Activated CD4-positive, alpha-beta T cell treated with anti-CD3 and anti-CD28 coated beads for 4 hours (primary cell): ENCODE results near the gene COTL1.
A peak's percentile ranks its signal among the peaks of the same experiment; 100 is the strongest.

Experiments
- DNase-seq, 2 donors: peaks; one replicate each; pipeline ENCODE4 v3.0.0-alpha.2; 2020

Gene COTL1

GRCh38 chr16:84547546-84548061 lies 70.3 kb downstream of the COTL1 start:
- no peak for DNase-seq

DNA sequence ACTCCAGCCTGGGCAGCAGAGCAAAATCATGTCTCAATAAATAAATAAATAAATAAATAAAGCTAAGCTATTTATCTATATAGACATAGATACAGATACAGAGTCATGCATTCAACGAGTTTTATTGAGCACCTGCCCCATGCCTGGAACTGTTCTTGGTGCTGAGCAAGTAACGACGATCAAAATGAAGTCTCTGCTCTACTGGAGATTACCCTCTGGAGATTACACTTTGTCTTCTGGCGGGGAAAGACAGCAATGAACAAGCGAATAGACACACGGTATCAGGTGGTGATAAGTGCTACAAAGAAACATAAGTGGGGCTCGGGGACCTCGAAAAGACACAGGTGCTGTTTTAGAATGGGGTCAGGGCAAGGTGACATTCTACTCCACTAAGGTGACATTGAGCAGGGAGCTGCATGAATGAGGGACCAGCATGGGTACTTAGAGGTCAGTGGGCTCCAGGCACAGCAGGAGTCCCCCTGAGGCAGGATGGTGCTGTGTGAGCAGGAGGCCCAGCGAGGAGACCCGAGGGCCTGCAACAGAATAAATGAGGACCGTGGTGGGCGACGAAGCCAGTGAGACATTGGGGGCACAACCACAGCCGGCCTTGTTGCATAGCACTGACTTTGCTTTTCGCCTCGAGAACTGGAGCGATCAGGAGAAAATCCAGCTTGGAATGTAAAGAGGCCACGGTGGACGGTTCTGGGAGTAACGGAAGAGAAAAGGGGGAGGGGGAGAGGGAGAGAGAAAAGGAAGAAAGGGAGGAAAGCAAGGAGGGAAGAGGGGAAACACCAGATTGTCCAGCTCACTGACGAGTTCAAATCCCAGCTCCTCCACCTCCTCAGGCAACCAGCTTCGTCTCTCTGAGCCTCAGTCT lies 71.0 kb downstream of the COTL1 start:
- no peak for DNase-seq

DNA sequence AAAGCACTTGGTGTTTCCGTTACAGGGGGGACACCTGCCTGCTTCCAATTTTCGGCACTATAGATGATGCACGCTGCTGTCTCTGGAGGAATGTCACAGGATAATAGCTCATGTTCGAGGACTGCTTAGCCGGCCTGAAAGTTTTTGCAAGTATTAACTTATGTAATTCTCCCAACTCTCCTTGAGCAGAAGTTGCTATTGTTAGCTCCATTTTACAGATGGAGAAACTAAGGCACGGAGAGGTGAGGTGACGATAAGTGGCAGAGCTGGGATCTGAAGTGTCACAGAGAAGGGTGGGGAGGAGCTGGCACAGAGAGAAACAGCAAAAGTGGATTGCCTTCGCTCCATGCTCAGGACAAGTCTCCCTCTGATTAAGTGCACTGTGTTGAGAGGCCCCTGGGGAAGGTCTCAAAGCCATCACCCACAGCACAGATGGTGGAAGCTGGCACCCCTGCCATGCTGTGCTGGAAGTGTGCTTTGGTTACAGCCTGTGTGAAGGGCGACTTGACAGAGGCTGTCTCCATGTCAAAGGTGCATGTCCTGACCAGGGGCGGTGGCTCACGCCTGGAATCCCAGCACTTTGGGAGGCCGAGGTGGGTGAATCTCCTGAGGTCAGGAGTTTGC lies 72.7 kb downstream of the COTL1 start:
- DNase-seq = no peak

DNA sequence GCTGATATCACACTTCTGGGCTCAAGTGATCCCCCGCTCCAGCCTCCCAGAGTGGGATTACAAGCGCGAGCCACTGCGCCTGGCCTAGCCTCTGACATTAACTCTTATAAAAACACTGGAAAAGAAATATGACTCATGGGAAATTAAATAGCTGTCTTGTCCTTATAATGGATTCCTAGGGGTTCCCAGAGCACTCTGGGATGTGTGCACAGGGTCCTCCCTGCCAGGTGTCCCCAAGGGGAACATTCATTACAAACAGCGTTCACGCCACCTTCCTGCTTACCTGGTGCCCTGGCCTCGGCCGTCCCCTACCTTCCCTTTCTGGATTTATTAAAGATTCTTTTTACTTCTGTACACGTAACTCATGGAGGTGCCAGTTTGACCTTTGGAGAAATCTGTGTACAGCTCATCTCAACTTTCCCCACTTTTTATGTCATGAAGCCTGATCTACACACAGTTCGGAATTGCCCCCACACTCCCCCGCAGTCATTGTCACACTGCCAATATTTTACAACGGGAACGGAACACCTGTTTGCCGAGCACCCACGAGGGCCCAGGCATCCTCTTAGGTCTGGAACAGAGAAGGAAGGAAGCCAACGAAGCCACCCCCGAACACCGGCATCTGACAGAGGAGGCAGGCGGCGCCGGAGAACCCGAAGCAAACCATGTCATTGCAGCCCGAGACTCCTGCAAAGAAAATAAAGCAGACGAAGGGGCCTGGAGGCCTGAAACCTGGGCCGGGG lies 73.7 kb downstream of the COTL1 start:
- peak; percentile 63 to 65 for DNase-seq

GRCh38 chr16:84543253-84543652 lies 74.6 kb downstream of the COTL1 start:
- DNase-seq = no peak

DNA sequence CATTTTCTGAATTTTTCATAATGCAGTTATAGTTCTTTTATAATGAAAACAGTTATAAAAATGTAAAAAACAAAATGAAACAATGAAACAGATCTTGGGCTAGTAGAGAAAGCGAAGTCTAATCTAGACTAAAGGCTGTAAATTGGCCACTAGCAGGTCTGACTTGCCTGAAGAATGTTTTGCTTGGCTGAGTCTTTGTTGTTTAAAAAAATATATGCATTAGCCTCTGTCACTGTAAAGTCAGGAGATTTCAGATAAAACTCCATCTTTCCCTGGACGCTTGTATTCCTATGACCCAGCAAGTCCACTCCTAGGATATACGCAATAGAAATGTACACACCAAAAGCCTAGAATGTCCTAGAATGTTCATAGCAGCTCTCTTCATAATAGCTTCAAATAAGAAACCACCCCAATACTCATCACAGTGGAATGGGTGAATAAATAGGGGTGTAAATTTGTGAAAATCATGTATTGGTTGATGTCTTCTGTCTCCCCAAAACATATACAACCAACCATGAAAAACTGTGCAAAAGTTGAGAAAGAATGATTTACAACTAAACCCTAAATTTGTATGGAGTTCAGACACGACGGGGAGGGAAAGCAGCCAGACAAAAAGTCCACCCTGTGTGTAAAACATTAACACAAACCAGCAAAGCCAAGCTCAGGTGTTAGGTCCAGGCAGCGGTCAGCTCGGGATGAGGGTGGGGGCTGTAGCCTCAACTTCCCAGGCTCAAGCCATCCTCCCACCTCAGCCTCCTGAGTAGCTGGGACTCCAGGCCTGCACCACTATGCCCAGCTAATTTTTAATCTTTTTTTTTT lies 75.7 kb downstream of the COTL1 start:
- no peak for DNase-seq

DNA sequence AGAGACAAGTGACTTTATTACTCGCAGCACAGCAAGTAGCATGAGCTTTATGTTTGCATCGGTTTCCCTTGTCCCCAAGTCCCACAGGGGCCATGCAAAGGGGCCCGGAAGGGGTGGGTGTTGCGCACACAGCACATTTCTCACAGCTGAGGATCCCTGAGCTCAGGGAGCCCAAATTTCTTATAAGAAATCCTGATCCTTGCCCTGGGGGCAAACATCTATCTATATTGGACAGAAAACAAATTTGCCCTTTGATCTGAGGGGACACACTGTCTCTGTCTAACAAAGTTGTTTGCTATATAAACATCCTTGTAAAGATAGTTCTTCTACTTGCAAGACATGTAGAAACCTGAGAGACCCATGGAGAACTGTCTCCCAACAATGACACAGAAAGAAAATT lies 77.7 kb downstream of the COTL1 start:
- no peak for DNase-seq

DNA sequence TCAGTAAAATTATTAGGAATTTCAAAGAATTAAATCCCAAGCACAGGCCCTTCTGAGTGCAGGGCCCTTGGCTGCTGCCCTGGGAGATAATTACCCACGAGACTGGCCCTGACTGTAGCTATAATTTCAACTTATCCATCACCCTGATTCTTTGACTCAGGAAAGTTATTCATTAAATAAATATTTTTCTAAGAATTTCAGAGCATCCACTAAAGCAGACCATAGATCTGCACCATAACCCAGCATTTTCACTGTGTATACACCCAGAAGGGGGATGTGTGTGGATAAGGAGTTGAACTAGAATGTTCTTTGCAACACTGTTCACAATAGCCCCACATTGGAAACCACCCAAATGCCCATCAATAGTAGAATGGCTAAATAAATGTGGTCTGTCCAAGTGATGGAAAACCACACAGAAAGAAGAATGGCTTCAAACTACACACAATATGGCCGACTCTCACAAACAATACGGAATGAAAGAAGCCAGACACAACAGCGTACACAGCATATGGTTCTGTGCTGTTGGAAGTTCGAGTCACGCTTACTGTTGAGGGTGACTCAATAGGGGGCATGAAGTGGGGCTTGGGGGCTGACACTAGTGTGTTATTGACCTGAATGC lies 79.5 kb downstream of the COTL1 start:
- DNase-seq = no peak

- no peak for DNase-seq
Measured at GRCh38 chr16:84537491-84538151, 80.3 kb downstream of the COTL1 start.

- no peak for DNase-seq
Measured at GRCh38 chr16:84535851-84536250, 82.0 kb downstream of the COTL1 start.

DNA sequence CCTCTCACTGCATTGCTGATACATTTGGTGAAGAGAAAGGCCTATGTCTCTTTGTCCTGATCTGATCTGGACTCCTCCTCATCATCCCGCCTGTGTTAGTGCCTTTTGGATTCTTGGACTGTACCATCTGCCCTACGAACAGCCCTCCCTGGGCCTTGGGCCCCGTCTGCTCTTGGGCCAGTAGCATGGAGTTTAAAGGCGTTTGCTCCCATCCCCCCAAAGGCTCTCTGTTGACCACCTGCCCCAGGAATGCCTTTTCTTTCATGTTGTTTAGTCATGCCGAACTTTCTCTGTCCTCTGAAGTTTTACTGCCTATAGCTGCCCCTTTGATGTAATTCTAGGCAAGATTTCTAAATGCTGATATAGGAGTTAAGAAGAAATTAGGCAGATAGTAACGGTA lies 82.5 kb downstream of the COTL1 start:
- no peak for DNase-seq

GRCh38 chr16:84534815-84535214 lies 83.1 kb downstream of the COTL1 start:
- no peak for DNase-seq

- DNase-seq = no peak
Measured at GRCh38 chr16:84532855-84533486, 84.9 kb downstream of the COTL1 start.

- DNase-seq = no peak
Measured at GRCh38 chr16:84532291-84532724, 85.6 kb downstream of the COTL1 start.

DNA sequence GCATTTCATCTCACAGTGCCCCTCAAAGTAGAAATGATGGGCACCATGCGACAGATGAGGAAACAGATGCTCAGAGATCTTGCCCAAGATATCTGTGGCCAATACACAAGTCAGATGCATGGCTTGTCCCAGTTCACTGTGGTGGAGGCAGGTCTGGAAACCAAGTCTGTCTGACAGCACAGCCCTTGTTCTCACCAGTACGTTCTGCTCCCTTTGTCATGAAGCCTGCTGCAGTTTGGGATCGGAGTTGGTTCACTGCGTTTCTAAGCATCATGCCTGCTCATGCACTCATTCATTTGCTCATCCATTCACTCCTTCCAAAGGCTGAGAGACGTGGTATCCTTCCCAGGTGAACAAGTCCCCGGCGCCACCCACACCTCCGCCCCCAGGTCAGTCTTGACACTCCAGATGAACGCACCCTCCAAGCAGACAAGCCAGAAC lies 86.2 kb downstream of the COTL1 start:
- DNase-seq = no peak

- DNase-seq = no peak
Measured at GRCh38 chr16:84530590-84530989, 87.3 kb downstream of the COTL1 start.

GRCh38 chr16:84529607-84530006 lies 88.3 kb downstream of the COTL1 start:
- no peak for DNase-seq

- DNase-seq = no peak
Measured at GRCh38 chr16:84528322-84528721, 89.6 kb downstream of the COTL1 start.

GRCh38 chr16:84527532-84528269 lies 90.2 kb downstream of the COTL1 start:
- no peak for DNase-seq
